Esophagus (tissue), 2 donors: ENCODE measurements around the gene GPHB5. TPM values are rescaled to one million over a fixed set of nuclear protein-coding genes. Genes with fewer than 3 reads are reported as not detected.
"Not testable (repeated sequence)": the region's sequence is repeated elsewhere in the genome, so short reads cannot be mapped to it uniquely, and the experiment has no call there.

Experiments
- H3K27ac ChIP-seq, 2 donors: one replicate each; pipeline ENCODE4 v1.5.1; 2013; ENCODE audit warnings: low read depth in 2 of 2, mild to moderate bottlenecking in 2 of 2, inconsistent platforms in 1 of 2, low read length in 1 of 2, moderate library complexity in 1 of 2
- H3K27me3 ChIP-seq, 2 donors: one replicate each; pipeline ENCODE4 v1.6.1; 2013; ENCODE audit warnings: low read length in 2 of 2, control low read depth in 1 of 2, mild to moderate bottlenecking in 1 of 2; ENCODE audit not compliant: insufficient read depth in 2 of 2, control insufficient read depth in 1 of 2
- H3K36me3 ChIP-seq, 2 donors: one replicate each; pipeline ENCODE4 v1.6.1; 2013; ENCODE audit warnings: low read length in 1 of 2; ENCODE audit not compliant: control insufficient read depth in 2 of 2, insufficient read depth in 2 of 2
- H3K4me1 ChIP-seq, 2 donors: one replicate each; pipeline ENCODE4 v1.6.1; 2013; ENCODE audit warnings: low read length in 1 of 2; ENCODE audit not compliant: control insufficient read depth in 2 of 2, insufficient read depth in 2 of 2
- H3K4me3 ChIP-seq, 2 donors: one replicate each; pipeline ENCODE4 v1.5.1; 2013; ENCODE audit warnings: low read length in 2 of 2, mild to moderate bottlenecking in 2 of 2, low read depth in 1 of 2, moderate library complexity in 1 of 2
- H3K9me3 ChIP-seq, 2 donors: one replicate each; pipeline ENCODE4 v1.6.1; 2013; ENCODE audit warnings: mild to moderate bottlenecking in 2 of 2, low read depth in 1 of 2, low read length in 1 of 2, moderate library complexity in 1 of 2; ENCODE audit not compliant: control insufficient read depth in 2 of 2, insufficient read depth in 1 of 2
- WGBS, 2 donors: extraction: QIAGEN DNeasy Blood & Tissue Kit; methylation state at CpG; one replicate each; pipeline ENCODE4 v1.1.7; 2013; 5-methylcytosine and 5-hydroxymethylcytosine counted together
- polyA plus RNA-seq, 2 donors: library from polyadenylated mRNA; stranded (reverse); fragments of 200-250 nt; gene quantifications; one replicate each; pipeline ENCODE4 v1.2.3, GENCODE V29; 2013
- donor health status: healthy with polysubstance abuse.
- donor health status: Bipolar disorder and iron deficiency.

Gene GPHB5
- polyA plus RNA-seq, 2 donors = not detected

DNA sequence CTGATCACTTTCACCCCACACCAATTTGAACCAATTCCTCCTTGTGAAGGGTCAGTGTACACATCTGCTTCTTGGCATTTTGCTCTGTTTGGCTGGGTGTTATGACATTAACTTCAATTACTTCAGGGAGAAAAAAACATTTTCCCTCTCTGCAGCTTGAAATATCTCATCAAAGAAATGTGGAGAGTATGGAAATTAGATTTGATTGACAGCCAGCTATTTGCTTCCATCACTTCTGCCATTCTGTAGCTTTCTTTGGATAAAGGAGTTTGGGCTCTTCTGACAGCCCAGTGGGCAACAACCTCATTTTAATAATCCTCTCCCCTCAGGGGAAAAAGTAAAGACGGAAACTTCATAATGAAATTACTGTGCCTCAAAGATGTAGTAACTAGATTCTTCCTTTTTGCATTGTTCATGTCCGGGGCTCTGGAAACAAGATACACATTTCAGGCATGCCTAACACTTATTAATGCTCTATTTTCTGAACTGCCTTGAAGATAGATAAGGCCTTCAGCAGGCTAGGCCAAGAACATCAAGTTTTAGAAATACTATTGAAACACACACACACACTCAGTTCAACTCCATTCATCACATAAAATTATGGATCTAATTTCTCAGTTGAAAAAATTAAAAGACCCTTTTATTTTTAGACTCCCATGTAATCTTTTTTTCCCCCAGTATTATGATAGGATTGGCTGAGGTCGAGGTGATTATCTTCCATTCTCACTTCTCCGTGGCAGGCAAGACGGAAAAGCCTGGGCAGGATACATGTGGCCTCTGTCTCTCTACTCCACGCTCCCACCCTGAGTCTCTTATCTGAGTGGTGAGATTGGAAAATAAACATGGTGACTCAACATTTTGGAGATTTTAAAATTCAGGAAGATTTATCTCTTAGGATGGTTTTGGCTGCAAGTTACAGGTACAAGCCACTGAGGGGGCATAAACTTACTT lies 10.3 kb upstream of the GPHB5 start:
- H3K36me3 ChIP-seq = no peaks in the 10 kb centered on the region
- H3K4me3 ChIP-seq = no peak overlapping the region
- no peaks in the 10 kb centered on the region for H3K27me3 ChIP-seq
- no peak overlapping the region for H3K27ac ChIP-seq
- H3K4me1 ChIP-seq = no peaks in the 10 kb centered on the region
- H3K9me3 ChIP-seq = peaks cover 0 to 2% of the 10 kb centered on the region in 2 donors
- WGBS, 2 donors = 64 to 70% methylated on average over 6 of the region's 6 CpGs

DNA sequence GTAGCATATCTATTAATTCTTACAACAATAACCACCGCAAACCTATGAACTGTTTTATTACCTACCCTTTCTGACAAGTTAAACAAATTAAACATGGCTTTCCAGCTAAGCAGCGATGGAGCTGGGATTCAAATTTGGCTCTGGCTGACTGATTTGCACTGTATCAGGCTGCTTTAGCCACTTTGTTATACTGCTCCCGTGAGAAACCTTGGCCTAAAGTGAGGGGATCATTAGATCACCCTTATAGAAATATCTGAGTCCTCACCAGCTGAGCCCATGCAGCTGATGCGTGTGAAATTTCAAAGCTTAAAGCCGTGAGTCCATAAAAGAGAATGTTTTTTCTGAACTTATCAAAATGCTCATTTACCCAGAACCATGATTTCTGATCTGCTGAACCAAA lies 8.1 kb upstream of the GPHB5 start:
- H3K27me3 ChIP-seq = no peaks in the 10 kb centered on the region
- H3K4me3 ChIP-seq = no peak overlapping the region
- H3K36me3 ChIP-seq = no peaks in the 10 kb centered on the region
- 87 to 89% methylated on average over 5 of the region's 5 CpGs for WGBS, 2 donors
- no peaks in the 10 kb centered on the region for H3K9me3 ChIP-seq
- no peak overlapping the region for H3K27ac ChIP-seq
- no peaks in the 10 kb centered on the region for H3K4me1 ChIP-seq

DNA sequence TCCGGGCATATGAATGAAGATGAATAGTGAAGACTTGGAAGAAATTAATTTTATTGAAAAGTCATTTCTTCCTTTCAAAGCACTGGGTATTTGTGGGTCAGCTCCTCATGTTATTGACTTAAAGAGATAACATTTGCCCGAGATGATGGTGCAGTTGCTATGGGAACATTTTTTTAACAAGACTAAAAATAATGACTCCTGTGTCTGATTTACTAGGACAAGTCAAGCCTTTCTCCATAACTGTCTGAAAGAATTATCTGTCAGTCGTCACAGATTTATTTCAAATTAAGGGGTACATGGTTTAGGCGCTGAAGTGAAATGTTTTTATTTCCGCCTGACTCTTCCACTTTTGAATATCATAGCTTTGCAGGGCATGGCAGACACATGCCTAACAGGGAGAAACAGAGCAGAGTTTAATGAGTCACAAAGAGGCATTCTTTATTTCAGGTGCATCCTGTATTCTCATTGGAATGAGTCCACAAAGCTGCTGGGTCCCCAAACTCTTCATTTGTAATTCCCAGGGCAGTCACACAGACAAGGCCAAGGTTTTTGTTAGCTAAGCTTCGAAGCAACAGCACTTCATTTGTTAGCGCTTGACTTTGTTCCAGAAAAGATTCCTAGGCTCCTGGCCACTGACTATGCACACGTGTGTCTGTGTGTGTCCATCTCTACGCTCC lies 4.3 kb upstream of the GPHB5 start:
- Histone ChIP-seq H3K9me3 (no peaks in the 10 kb centered on the region), H3K36me3 (no peaks in the 10 kb centered on the region), H3K4me3 (no peak overlapping the region), H3K27me3 (no peaks in the 10 kb centered on the region), H3K27ac (no peak overlapping the region), H3K4me1 (no peaks in the 10 kb centered on the region)
- 54 to 60% methylated on average over 9 of the region's 9 CpGs for WGBS, 2 donors

DNA sequence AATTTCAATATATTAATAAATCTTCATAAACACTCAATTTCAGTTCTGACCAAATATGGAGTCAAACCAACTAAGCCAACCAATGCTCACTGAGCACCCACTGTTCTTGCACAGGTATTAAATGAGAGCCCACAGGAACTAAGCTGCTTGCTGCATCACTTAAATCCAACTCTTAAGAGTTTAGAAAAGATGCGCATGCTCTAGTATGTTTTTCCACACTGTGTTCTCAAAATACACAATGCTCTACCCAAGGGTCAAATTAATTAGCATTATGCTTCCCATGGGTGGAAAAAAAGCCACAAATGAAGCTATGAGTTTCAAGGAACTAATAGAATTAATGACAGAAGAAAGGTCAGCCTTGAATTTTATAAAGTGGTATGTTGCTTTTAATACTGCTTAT lies 3.7 kb upstream of the GPHB5 start:
- Histone ChIP-seq H3K9me3 (no peaks in the 10 kb centered on the region), H3K4me3 (no peak overlapping the region), H3K27me3 (no peaks in the 10 kb centered on the region), H3K36me3 (no peaks in the 10 kb centered on the region), H3K27ac (no peak overlapping the region), H3K4me1 (no peaks in the 10 kb centered on the region)
- 88 to 97% methylated on average over 1 of the region's 1 CpG for WGBS, 2 donors

GRCh38 chr14:63308723-63309317 lies 9.9 kb downstream of the GPHB5 start:
- WGBS, 2 donors = 55 to 57% methylated on average over 7 of the region's 7 CpGs

DNA sequence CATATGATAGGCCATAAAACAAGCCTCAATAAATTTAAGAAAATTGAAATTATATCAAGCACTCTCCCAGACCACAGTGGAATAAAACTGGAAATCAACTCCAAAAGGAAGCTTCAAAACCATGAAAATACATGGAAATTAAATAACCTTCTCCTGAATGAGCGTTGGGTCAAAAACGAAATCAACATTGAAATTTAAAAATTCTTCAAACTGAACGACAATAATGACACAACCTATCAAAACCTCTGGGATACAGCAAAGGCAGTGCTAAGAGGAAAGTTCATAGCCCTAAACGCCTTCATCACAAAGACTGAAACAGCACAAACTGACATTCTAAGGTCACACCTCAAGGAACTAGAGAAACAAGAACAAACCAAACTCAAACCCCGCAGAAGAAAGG lies 14.3 kb downstream of the GPHB5 start:
- not testable (repeated sequence) for H3K4me1 ChIP-seq, H3K27me3 ChIP-seq, H3K36me3 ChIP-seq, H3K27ac ChIP-seq, H3K9me3 ChIP-seq, H3K4me3 ChIP-seq
- WGBS, 2 donors = 89 to 91% methylated on average over 5 of the region's 5 CpGs

More at GRCh38 chr14:63308723-63309317, 9.9 kb downstream of the GPHB5 start:
- Histone ChIP-seq H3K4me1 (no peaks in the 10 kb centered on the region), H3K9me3 (no peaks in the 10 kb centered on the region), H3K27me3 (no peaks in the 10 kb centered on the region), H3K27ac (no peak overlapping the region), H3K36me3 (no peaks in the 10 kb centered on the region), H3K4me3 (no peak overlapping the region)

GRCh38 chr14:63301891-63302534 lies 16.7 kb downstream of the GPHB5 start:
- H3K4me1 ChIP-seq = no peaks in the 10 kb centered on the region
- no peaks in the 10 kb centered on the region for H3K9me3 ChIP-seq
- H3K27me3 ChIP-seq = no peaks in the 10 kb centered on the region
- no peak overlapping the region for H3K27ac ChIP-seq
- WGBS, 2 donors = 70% methylated on average over 10 of the region's 10 CpGs
- no peaks in the 10 kb centered on the region for H3K36me3 ChIP-seq
- H3K4me3 ChIP-seq = no peak overlapping the region

- no peaks in the 10 kb centered on the region for H3K36me3 ChIP-seq
- H3K9me3 ChIP-seq = no peaks in the 10 kb centered on the region
- 76 to 80% methylated on average over 2 of the region's 2 CpGs for whole genome bisulfite sequencing, 2 donors
- H3K4me1 ChIP-seq = no peaks in the 10 kb centered on the region
- H3K27me3 ChIP-seq = no peaks in the 10 kb centered on the region
- no peak overlapping the region for H3K4me3 ChIP-seq
- H3K27ac ChIP-seq = no peak overlapping the region
These were observed 17.9 kb downstream of the GPHB5 start for GRCh38 chr14:63300854-63301253.

GRCh38 chr14:63299351-63300110 lies 19.2 kb downstream of the GPHB5 start:
- 60 to 63% methylated on average over 6 of the region's 6 CpGs for WGBS, 2 donors
- Histone ChIP-seq H3K4me3 (no peak overlapping the region), H3K27me3 (no peaks in the 10 kb centered on the region), H3K36me3 (no peaks in the 10 kb centered on the region), H3K27ac (no peak overlapping the region), H3K9me3 (no peaks in the 10 kb centered on the region), H3K4me1 (no peaks in the 10 kb centered on the region)
